GM12875 (cell line): Measurements from ENCODE around the gene EDARADD.
A peak's percentile ranks its signal among the peaks of the same experiment; 100 is the strongest.

ENCODE experiments used
- H3K4me3 ChIP-seq: one replicate; pipeline ENCODE4 v1.5.1; 2011; ENCODE audit warnings: low read depth, low read length, control low read depth
- TF ChIP-seq, protein P1 (sequence below): IDR thresholded peaks from 2 replicates; pipeline ENCODE4 v1.5.1; 2011; ENCODE audit warnings: low read depth, mild to moderate bottlenecking, control low read depth, inconsistent platforms, low read length, moderate library complexity, borderline replicate concordance; ENCODE audit not compliant: insufficient read depth

EDARADD gene

DNA sequence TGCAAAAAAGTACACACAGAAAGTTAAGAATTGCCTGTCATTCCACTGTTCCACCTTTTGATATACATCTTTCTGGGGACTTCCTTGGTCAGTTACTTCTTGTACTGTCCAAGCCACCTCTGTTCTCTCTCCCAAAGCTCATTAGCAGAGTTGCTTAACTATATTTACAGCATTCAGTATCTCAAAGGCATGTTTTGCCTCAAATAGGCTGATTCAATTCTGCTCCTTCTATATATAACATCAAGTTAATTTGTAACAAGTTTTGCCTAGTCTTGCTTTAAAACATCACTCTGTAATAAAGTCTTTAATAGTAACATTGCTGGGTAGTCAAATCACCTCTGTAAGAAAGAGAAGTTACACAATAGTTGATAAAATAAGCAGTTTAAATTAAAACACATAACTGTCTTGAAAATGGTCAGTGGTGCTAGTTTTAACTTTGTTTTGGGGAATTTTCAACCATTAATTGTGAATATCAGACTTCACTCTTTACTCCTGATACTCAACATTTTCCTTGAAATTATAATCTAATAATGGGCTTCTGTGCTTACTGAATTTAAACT, 35.7 kb downstream of the EDARADD start:
- TF ChIP-seq, protein P1, sequence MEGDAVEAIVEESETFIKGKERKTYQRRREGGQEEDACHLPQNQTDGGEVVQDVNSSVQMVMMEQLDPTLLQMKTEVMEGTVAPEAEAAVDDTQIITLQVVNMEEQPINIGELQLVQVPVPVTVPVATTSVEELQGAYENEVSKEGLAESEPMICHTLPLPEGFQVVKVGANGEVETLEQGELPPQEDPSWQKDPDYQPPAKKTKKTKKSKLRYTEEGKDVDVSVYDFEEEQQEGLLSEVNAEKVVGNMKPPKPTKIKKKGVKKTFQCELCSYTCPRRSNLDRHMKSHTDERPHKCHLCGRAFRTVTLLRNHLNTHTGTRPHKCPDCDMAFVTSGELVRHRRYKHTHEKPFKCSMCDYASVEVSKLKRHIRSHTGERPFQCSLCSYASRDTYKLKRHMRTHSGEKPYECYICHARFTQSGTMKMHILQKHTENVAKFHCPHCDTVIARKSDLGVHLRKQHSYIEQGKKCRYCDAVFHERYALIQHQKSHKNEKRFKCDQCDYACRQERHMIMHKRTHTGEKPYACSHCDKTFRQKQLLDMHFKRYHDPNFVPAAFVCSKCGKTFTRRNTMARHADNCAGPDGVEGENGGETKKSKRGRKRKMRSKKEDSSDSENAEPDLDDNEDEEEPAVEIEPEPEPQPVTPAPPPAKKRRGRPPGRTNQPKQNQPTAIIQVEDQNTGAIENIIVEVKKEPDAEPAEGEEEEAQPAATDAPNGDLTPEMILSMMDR, result no peak

DNA sequence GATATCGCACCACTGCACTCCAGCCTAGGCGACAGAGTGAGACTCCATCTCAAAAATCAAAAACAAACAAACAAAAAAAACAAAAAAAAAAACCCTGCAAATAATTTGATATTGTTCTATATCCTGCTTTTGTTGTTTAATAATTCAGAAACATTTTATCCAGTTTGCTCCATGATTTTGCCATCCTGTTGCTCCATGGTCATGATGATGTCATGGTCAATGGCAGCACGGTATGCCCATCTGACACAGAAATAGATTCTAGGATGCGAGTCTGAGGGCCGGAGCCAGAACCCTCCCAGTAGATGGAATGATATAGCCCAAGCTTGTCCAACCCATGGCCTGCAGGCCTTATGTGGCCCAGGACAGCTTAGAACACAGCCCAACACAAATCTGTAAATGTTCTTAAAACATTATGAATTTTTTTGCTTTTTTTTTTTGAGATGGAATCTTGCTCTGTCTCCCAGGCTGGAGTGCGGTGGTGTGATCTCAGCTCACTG, 39.8 kb downstream of the EDARADD start:
- TF ChIP-seq, protein P1, result no peak
- no peak overlapping the region for H3K4me3 ChIP-seq

More for the DNA sequence above, 35.7 kb downstream of the EDARADD start:
- H3K4me3 ChIP-seq, result no peak overlapping the region

DNA sequence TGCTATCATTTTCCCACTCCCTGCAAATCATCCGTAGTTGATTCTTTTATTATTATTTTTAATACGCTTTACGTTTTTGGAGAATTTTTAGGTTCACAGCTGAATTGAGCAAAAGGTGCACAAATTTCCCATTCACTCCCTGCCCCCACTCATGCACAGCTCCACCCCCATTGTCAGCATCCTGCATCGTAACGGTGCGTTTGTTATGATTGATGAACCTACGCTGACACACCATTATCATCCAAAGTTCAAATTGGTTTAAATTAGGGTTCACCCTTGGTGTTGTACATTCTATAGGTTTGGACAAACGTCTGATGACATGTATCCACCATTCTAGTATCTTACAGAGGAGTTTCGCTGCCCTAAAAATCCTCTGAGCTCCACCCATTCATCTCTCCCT, 44.5 kb downstream of the EDARADD start:
- no peak overlapping the region for H3K4me3 ChIP-seq
- TF ChIP-seq, protein P1, result no peak

DNA sequence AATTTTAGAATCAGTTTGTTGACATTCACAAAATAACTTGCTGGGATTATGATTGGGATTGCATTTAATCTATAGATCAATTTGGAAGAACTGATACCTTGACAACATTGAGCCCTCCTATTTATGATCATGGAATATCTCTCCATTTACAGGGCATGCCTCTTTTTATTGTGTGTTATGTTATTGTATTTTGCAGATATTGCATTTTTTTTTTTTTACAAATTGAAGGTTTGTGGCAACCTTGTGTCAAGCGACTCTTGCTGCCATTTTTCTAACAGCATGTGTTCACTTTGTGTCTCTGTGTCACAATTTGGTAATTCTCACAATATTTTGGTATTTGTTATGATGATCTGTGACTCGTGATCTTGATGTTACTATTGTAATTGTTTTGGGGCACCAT, 46.3 kb downstream of the EDARADD start:
- H3K4me3 ChIP-seq, result no peak overlapping the region
- TF ChIP-seq, protein P1, result no peak

DNA sequence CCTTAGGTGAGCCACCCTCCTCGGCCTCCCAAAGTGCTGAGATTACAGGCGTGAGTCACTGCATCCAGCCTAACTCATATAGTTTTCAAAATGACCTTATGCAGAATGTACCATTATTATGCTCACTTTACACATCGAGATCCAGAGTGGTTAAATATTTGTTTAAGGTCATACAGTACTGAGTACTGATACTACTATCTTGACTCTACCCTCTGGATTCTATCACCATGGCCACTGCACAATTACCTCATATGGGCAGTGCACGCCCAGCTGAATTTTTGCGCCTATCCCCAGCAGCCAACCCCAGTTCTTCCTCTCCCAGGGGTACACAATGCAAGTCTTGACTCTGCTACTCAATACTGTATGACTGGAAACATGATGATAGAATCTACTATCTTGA, 56.7 kb downstream of the EDARADD start:
- TF ChIP-seq, protein P1, result no peak

DNA sequence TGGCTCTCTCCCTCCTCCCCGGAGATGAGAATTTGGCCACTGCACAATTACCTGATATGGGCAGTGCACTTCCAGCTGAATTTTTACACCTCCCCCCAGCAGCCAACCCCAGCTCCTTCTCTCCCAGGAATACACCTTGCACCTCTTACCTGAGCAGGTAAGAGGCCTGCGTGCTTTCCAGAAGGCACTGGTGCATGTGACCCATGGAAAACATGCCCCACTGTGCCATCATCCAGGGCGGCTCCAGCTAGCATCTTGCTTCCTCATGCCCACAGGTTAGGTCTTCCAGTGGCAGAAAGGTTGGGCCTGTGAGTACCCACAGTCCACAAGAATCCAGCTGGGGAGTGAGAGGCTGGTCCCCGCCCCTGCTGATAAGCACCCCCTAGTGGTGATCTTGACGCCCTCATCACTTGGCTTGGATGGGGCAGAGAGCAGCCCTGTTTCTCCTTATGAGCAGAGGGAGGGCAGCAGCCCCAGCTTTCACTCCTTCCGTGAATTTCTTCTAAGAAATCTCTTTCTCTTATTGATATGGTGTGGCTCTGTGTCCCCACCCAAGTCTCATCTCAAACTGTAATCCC, 57.8 kb downstream of the EDARADD start:
- TF ChIP-seq, protein P1, result peak; percentile 66
- no peak overlapping the region for H3K4me3 ChIP-seq

More for the DNA sequence above, 56.7 kb downstream of the EDARADD start:
- no peak overlapping the region for H3K4me3 ChIP-seq

DNA sequence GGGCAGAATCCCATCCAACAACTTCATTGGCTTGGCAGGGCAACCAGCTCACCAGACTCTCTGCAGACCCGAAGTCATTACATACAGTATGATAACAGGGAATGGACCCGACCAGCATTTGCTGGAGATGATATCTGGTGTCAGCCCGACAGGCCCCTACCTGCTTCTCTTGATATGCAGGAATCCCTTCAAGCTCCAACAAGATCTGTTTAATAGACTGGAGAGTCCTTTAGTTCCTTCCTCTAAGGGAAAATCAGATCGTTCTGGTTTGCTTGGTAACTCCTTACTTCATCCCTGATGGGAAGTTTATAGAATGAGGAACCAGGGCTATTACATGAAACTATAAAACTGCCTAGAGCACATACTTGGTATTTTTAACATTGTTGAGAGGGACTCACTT, 61.2 kb downstream of the EDARADD start:
- TF ChIP-seq, protein P1, result no peak

More for the DNA sequence above, 61.2 kb downstream of the EDARADD start:
- no peak overlapping the region for H3K4me3 ChIP-seq
